ENCODE data around the gene PDGFA. TPM values are rescaled to one million over a fixed set of nuclear protein-coding genes. Genes with fewer than 3 reads are reported as not detected.

Gene PDGFA
- total RNA-seq, 4 donors from 2014 or later, result 5.1 to 13.5 (median 8.5) TPM

DNA sequence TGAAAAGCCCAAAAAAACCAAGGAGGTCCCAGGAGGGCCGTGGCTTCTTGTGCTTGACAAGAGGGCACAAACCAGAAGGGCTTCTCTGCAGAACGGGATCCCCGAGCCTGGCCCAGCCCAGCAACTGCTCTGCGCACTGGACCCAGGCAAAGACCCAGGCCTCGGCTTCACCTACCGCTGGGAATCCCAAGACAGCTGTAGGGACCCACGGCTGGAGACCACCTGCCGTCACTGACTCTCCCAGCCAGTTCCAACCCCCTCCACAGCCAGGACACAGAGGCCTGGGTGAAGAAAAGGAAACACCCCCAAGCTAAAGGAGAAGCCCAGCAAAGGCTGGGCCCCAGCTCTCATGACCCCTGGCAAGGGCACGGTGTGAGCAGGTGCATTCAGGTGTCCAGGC, 24.3 kb downstream of the PDGFA start:
- H3K4me3 ChIP-seq, result no peak overlapping the region
- intact Hi-C loops (cut with DNase I), result no loop called here
- peaks cover 0 to 24% (median 4%) of the 10 kb centered on the region in 3 donors for H3K36me3 ChIP-seq
- DNase-seq, result no peak
- no peak for TF ChIP-seq POLR2A (IDR thresholded peaks at IDR 0.05)
- TF ChIP-seq, protein P1, sequence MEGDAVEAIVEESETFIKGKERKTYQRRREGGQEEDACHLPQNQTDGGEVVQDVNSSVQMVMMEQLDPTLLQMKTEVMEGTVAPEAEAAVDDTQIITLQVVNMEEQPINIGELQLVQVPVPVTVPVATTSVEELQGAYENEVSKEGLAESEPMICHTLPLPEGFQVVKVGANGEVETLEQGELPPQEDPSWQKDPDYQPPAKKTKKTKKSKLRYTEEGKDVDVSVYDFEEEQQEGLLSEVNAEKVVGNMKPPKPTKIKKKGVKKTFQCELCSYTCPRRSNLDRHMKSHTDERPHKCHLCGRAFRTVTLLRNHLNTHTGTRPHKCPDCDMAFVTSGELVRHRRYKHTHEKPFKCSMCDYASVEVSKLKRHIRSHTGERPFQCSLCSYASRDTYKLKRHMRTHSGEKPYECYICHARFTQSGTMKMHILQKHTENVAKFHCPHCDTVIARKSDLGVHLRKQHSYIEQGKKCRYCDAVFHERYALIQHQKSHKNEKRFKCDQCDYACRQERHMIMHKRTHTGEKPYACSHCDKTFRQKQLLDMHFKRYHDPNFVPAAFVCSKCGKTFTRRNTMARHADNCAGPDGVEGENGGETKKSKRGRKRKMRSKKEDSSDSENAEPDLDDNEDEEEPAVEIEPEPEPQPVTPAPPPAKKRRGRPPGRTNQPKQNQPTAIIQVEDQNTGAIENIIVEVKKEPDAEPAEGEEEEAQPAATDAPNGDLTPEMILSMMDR (IDR thresholded peaks at IDR 0.05), result no peak
- H3K4me1 ChIP-seq, result peaks cover 3 to 34% (median 6%) of the 10 kb centered on the region in 3 donors
- H3K27me3 ChIP-seq, result no peaks in the 10 kb centered on the region
- WGBS, 2 donors, result no CpG with 5 or more reads among the region's 9 CpGs
- no peak overlapping the region for H3K27ac ChIP-seq
- no peaks in the 10 kb centered on the region for H3K9me3 ChIP-seq

DNA sequence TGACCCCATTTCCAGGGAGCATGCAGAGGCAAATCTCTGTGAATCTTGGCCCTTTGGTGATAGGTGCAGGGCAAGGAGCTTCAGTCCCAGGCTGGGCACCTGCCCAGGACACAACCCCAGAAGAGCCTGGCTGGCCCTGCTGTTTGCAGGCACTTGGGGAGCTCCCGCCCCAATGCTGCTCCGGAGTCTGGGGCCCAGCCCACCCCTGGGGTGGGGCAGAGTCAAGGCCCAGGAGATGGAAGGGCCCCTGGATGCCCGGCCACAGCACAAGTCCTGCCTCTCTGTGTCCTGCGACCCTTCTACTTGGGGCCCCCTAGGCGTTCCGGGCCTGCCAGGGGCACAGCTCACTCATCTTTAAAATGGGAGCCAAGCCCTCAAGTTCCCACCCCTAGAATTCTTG, 24.7 kb downstream of the PDGFA start:
- no peaks in the 10 kb centered on the region for H3K9me3 ChIP-seq
- no peak overlapping the region for H3K27ac ChIP-seq
- intact Hi-C loops (cut with DNase I), result no loop called here
- no peak overlapping the region for H3K4me3 ChIP-seq
- no CpG with 5 or more reads among the region's 6 CpGs for WGBS, 2 donors
- no peaks in the 10 kb centered on the region for H3K27me3 ChIP-seq
- peaks cover 3 to 38% (median 8%) of the 10 kb centered on the region in 3 donors for H3K4me1 ChIP-seq
- H3K36me3 ChIP-seq, result peaks cover 0 to 20% (median 0%) of the 10 kb centered on the region in 3 donors
- no peak for DNase-seq
- TF ChIP-seq, protein P1 (IDR thresholded peaks at IDR 0.05), result no peak
- no peak for TF ChIP-seq POLR2A (IDR thresholded peaks at IDR 0.05)

DNA sequence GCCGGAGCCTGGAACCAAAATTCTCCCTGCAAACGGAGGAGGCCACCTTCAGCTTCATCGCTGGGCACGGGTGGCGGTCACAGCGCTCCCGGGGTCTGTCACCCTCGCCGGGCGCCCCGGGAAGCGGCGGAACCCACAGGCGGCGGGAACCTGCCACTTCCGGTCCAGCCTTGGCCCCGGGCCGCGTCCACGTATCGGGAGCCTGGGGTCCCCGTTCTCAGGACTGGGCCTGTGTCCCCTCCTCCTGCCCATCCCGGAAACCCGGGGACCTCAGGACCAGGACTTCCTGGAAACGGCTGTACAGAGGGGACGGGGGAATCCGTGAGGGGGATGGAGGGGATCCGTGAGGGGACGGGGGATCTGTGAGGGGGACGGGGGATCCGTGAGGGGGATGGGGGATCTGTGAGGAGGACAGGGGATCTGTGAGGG, 25.4 kb downstream of the PDGFA start:
- H3K4me3 ChIP-seq, result no peak overlapping the region
- TF ChIP-seq, protein P1 (IDR thresholded peaks at IDR 0.05), result no peak
- TF ChIP-seq POLR2A (IDR thresholded peaks at IDR 0.05), result no peak
- no peaks in the 10 kb centered on the region for H3K27me3 ChIP-seq
- H3K9me3 ChIP-seq, result no peaks in the 10 kb centered on the region
- peaks cover 0 to 14% (median 0%) of the 10 kb centered on the region in 3 donors for H3K36me3 ChIP-seq
- peaks cover 3 to 41% (median 8%) of the 10 kb centered on the region in 3 donors for H3K4me1 ChIP-seq
- DNase-seq, result no peak
- intact Hi-C loops (cut with DNase I), result no loop called here
- no peak overlapping the region for H3K27ac ChIP-seq
- WGBS, 2 donors, result 35 to 48% methylated on average over 4 to 5 of the region's 31 CpGs

DNA sequence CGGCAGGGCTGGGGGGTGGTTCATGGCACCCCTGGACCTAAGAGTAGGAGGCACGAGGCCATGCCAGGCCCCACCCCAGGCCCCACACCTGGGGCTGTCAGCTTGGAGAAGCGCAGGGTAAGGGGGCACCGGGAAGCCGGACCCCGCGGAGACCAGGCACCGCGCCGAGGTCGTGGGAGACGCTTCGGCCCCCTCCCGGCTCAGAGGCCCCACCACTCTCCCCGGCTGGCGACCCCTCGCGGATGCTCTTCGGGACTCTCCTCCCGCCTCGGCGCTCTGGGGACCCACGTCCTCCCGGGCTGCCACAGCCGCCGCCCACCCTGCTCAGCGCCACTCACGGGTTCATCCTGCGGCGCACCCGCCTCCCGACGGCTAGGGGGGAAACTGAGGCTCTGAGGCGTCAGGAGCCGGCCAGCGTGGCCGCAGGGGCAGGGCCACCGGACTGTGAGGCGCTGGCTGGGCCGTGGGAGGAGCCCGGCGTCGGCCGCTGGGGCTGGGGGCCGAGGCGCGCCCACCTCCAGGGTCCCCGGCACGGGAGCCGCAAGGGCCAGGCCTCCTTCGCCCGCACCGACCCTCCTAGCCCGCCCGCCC, 25.9 kb downstream of the PDGFA start:
- peaks cover 3 to 41% (median 8%) of the 10 kb centered on the region in 3 donors for H3K4me1 ChIP-seq
- H3K4me3 ChIP-seq, result no peak overlapping the region
- H3K27ac ChIP-seq, result no peak overlapping the region
- no peak for DNase-seq
- intact Hi-C loops (cut with DNase I), result no loop called here
- H3K36me3 ChIP-seq, result peaks cover 0 to 9% (median 0%) of the 10 kb centered on the region in 3 donors
- TF ChIP-seq, protein P1 (IDR thresholded peaks at IDR 0.05), result no peak
- TF ChIP-seq POLR2A (IDR thresholded peaks at IDR 0.05), result no peak
- 64 to 89% methylated on average over 2 to 19 of the region's 55 CpGs for WGBS, 2 donors
- no peaks in the 10 kb centered on the region for H3K27me3 ChIP-seq
- H3K9me3 ChIP-seq, result no peaks in the 10 kb centered on the region

DNA sequence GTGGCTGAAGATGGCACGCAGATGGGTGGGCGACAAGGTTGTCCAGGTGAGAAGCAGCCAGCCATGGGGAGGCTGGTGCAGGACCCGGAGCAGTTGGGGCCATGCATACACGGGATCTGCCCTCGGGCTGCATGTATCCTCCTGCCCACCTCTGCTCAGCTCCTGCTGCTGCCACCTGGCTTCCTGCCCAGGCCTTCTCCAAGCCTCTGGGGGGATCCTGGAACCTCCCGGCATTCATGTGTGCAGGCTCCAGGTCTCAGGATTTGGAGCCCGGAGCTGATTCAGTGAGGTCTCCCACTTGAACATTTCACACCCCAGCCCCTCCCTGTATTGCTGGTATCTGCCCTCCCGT, 27.0 kb downstream of the PDGFA start:
- intact Hi-C loops (cut with DNase I), result no loop called here
- H3K36me3 ChIP-seq, result no peaks in the 10 kb centered on the region
- peaks cover 0 to under 1% (median 0%) of the 10 kb centered on the region in 4 donors for H3K27me3 ChIP-seq
- peaks cover 3 to 41% (median 8%) of the 10 kb centered on the region in 3 donors for H3K4me1 ChIP-seq
- H3K4me3 ChIP-seq, result no peak overlapping the region
- WGBS, 2 donors, result 57 to 71% methylated on average over 3 of the region's 8 CpGs
- DNase-seq, result no peak
- TF ChIP-seq, protein P1 (IDR thresholded peaks at IDR 0.05), result no peak
- TF ChIP-seq POLR2A (IDR thresholded peaks at IDR 0.05), result no peak
- no peaks in the 10 kb centered on the region for H3K9me3 ChIP-seq
- no peak overlapping the region for H3K27ac ChIP-seq

Data from esophagus squamous epithelium (tissue), 5 donors.